HG03039 (cell line): ENCODE results near the gene AQP1.

Experiments
- ATAC-seq: cut with Tn5 transposase; IDR thresholded peaks from one replicate; pipeline ENCODE4 v1.9.1; 2021; ENCODE audit warnings: mild to moderate bottlenecking, moderate library complexity; ENCODE audit not compliant: unreplicated experiment

AQP1 gene

DNA sequence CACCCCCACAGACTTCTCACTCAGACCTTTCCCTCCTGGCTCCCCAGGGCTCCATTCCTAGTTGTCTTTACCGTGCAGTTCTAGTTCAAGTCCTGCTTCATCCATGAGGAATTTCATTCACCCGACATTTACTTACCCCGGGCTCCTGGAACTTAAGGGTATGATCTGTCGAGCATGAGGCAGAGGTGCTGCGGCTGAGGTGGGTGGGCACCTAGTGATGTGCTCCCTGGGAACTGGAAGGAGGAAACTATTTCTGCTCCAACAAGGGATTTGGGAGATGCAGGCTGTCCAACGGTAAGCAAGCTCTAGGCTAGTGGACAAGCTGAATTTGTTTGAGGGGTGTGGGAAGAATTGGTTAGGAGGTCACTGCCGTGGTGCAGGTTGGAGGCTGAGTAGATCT is 30.2 kb upstream of the AQP1 start:
- no peak for ATAC-seq

DNA sequence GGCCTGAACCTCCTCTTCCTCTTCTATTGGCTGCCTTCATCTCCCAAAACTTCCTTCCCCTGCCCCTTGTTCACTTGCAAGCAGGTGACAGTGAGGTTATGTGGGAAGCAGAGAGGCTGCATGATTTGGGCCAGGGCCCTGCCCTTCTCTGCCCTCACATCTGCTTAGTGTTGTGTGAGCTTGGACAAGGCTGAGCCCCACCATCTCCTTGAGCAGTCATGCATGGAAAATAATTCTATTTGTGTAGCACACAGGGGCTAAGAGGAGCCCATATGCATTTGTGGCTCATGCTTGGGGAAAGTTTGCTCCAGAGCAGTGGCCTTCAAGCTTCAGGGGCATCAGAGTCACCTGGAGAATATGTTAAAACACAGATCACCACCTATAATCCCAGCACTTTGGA is 26.8 kb upstream of the AQP1 start:
- ATAC-seq: no peak

DNA sequence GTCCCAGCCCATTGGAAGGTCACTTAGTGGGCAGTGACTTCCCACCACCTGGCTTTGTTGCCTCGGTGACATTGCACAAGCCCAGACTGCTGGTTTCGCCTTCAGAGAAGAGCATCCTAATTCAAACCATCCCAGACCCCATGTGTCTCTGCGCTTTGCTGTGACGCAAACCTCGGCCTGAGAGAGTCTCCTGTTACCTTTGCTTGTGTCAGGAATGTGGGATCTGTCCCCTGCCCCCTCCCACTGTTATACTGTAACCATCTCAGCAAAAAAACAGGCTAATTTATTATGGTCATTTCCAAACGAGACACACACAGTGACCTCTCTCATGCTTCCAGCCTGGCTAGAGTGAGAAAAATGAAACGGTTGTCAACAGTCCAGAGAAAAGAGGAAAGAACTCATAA is 25.0 kb upstream of the AQP1 start:
- no peak for ATAC-seq

DNA sequence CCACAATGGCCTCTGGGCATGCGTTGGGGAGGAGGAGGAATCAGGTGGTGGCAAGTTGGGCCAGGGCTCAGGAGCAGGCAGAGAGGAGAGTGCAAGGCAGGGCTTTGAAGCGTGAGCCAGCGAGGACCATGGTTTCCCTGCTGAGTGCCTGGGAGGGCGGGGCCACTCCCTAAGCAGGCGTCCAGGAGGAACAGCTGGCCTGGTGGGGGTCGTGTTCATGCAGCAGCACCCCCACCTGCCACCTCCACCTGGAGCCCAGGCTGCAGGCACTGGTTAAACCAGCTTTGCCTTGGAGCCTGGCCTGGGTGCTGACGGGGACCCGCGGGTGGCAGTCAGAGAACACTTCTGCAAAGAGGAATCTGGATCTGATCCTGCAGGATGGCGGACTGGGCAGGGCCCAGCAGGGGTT is 24.2 kb upstream of the AQP1 start:
- no peak for ATAC-seq

DNA sequence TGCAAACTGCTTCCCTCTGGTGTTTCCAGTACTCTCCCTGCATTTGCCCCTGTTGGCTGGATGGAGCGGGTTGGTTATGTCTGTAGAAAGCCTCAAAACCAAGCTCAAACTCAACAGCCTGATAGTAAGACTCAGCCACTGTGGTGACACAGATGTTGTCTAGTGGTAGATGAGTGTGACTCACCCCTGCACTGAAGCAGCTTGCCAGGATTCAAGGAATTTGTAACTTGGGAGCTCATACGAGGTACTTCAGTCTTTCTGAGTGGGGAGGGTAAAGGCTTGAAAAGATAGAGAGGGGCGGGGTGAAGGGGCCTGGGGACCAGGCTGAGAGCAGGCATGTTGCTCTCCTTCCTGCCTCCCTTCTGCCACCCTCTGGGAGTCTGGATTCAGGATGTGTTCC is 22.9 kb upstream of the AQP1 start:
- ATAC-seq: no peak

DNA sequence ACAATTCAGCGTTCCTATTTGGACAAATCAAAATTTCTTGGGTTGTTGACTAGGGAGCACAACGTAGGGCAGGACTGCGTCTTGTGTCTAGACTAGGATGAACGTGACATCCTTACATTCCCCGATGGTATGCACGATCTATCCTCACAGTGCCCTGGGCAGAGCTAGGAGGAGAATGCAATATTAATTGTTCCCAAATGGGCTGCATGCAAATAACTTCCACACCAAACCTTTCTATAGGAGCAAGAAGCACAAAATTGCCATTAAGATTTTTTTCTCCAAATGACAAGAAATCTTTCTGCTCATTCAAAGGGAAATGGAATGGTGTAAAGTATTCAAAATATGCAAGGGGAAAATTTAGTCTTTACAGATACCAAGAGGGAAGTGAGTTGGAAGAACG is 21.4 kb upstream of the AQP1 start:
- no peak for ATAC-seq

DNA sequence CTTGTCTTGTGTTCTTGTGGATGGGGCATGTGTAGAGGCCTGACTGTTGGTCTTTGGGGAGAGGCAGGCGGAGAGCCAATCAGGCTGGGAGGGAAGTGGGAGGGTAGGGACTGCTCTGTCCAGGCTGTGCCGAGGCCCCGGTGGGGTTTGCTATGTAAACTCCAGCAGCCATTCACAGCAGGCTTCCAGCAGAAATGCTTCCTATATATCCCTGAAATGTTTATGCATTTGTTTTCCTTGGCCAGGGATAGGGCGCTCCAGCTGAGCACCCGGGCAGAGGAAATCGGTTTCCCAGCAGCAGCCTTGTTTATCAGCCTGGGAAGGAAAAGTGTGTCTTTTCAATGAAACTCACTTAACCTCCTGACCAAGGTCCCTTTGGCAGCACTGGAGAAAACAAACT is 18.3 kb upstream of the AQP1 start:
- no peak for ATAC-seq

DNA sequence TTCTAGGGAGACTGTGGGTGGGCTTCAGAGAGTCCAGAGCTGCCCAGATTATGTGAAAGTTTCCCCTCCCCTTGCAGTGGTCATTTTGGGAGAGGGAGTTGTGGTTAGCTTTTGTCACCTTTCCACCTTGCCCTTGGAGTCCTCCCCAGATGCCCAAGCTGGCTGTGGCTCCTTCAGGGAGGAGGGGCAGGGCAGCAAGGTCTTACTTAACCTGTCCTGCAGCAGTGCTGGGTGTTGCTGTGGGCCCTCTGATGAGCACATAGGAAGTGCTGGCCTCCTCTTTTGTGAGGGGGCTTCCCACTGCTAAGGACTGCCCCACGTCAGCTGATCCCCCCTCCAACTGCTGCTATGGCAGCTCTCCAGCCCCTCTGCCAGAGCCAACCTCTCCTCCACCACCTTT is 17.6 kb upstream of the AQP1 start:
- no peak for ATAC-seq

DNA sequence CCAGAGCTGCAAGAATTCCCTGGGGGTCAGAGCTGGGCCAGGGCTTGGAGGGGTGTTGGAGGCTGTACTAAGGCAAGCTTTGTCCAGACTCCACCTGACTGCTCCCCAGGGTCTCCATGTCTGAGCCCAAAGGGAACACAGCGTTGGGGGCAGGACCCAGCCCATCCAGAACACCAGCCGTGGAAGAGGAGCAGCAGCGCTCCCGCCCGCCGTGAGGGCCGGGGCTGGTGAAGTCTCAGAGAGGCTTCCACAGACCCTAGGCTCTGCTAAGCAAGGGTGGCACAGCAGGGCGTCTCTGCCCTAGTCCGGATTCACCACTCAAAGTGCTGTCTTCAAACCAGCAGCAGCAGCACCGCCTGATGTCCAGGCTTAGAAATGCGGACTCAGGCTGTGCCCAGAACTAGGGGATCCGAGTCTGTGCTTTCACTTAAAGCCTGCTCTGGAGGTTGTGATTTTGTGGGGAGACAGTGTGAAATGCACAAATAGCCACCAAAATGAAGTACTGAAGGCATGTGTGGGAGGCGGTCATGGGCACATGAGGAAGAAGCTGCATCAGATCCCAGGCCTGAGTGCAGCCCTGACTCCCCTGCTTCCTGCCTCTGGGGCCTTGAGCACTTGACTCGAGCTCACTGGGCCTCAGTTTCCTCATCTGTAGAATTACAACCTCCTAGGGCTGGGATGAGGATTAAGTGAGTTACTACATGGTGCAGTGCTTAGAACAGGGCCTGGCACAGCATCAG is 16.6 kb upstream of the AQP1 start:
- ATAC-seq: no peak

DNA sequence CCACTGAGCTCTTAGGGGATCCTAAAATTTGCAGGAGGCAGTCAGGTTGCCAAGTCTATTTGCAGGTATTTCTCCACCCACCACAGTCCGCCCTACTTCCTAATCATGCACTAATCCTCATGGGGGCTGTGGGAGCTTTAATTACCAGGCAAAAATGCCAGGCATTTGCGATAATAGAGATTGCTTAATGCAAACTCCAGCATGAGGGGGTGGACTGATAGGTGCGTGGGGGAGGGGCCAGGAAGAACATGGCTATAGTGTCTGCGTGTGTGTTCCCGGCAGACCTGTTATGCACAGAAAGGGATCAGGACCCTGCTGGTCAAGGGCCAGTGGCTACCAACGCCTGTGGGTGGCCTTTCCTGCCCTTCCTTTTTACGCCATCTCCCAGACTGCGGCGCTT is 15.6 kb upstream of the AQP1 start:
- ATAC-seq: no peak

DNA sequence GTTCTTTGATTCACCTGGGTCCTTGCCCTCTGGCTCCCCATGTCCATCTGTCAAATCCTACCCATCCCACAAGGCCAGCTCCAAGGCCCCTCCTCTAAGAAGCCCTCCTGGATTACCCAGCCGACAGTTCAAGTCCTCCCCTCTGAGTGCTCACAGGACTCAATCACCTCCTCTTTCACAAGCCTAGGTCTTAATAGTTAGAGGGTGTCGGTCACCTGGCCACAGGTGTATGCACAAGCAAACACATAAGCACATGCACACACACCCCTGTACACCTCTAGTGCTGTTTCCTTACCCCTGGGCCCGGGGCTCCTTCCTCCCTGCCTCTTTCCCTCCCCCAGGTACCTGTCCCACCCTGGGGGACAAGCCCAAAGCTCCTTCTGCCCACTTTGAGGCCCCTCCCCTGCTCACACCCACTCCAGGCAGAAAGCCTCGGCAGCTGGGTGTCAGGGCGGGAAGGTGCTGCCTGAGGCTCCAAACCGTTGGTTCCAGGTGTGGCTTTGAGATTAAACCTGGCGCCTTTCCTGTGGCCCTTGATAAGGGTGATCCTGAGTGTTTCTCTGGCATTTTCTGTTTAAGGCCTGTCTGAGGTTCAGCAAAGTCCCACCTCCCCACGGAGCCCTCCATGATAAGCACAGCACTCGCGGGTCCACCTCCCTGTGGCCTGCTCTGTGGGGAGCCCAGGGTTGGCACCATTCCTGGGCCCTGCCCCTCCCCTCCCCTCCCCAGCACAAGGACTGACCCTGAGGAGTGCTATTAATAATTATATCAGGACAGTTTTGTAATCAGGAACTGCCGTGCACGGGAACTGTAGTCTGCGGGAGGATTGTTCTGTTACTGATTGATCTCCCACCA is 14.6 kb upstream of the AQP1 start:
- no peak for ATAC-seq

DNA sequence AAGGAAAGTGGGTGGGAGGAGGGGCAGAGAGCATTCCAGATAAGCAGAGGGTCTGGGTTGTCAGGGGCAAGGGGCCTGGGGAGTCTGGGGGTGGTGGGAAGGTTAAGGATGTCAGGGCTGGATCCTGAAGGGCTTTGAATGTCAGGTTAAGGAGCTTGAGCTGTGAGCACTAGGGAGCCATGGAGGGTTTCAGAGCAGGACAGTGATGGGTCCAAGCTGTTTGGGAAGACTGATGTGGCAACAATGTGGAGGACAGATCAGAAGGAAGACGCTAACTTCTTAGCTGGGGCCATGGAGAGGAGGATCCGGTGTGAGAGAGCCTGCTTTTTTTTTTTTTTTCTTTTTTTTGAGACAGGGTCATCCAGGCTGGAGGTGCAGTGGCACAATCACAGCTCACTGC is 13.9 kb upstream of the AQP1 start:
- ATAC-seq: no peak

DNA sequence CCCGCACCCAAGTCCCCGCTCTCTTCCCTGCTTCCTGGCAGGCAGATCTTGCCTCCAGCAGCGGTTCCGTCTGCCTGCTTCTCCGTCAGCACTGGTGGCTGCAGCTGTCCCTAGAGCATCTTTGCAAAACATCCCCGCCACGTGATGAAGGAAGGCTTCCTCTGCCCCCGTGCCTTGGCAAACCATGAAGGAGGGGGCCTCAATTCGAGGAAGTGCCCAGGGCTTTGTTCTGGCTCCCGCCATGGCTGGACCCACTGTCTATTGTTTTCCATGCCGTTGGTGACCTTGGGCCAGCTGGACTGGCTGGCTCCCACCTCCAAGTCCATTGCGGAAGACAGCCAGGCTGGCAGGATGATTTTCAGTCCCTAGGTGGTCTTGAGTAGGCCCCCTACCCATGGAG is 13.2 kb upstream of the AQP1 start:
- no peak for ATAC-seq

DNA sequence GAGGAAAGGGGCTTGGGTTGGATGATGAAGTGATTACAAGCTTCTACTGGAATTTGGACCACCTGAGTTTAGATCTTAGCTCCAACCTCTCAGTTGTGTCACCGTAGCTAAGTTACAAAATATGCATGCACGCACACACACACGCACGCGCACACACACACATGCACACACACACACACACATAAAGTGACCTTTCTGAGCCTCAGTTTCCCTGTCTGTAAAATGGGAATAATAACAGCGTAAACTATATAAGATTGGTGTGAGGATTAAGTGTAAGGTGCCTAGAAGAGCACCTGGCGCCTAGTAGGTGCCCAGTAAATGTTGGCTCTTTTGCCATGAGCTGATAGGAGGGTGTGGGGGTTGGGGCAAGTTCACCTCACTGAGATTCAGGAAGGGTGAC is 12.6 kb upstream of the AQP1 start:
- ATAC-seq: no peak

DNA sequence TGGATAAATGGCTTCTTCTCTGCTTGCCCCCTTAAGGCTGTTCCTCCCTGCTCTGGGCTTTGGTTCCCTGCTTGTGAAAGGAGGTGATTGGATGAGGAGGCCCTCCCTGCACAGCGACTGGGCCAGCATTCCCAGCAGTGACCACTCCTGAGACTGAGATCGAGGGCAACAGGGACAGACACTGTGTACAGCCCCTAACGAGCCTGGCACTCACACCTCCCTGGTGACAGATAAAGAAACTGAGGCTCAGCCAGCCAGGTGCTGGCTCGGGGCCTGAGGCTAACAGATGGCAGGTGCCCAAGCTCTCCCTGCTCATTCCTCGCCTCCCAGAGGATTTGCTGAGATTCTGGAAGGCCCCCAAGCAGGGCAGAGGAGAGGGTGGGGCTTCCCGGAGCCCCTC is 12.0 kb upstream of the AQP1 start:
- ATAC-seq: no peak

DNA sequence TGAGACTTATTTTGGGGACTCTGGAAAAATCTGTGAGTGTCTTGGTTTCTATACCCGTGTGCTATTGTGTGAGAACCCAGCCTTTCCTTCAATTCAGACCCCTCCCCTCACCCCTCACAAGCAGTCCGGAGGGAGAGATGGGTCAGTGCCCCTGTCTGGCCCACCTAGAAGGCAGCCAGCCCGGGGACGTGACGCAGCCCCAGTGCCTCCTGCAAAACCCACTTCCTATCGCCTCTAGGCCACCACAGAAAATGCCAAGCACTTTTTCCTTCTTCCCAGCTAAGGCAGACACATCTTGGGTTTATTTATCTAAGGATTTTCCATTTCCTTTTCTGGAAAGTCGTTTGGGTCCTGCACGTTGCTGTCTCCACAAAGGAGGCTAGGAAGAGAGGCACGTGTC is 11.6 kb upstream of the AQP1 start:
- ATAC-seq: no peak

DNA sequence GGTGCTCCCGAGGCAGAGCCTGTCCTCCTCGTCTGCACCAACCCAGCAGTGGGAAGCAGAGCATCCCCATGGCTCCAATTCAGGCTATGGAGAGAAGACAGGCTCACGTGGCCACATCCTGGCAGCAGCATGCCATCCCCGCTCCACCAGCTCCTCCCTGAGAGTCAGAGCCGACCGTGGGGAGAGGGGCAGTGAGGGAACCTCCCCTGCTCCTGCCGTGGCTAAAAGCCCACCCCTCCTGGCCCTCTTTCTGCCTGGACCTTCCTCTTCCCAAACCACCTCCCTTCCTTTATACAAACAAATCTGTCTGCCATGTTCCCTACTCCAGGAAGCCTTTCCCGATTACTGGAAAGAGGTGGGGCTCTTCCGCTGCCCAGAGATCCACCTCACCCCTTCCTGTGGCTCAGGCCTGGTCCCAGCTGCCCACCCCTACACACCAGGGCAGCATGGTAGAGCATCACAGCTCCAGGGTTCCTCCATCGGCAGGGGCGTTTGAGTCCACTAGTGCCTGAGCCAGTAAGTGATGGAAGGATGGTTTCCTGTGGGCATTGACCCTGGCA is 10.8 kb upstream of the AQP1 start:
- ATAC-seq: no peak

DNA sequence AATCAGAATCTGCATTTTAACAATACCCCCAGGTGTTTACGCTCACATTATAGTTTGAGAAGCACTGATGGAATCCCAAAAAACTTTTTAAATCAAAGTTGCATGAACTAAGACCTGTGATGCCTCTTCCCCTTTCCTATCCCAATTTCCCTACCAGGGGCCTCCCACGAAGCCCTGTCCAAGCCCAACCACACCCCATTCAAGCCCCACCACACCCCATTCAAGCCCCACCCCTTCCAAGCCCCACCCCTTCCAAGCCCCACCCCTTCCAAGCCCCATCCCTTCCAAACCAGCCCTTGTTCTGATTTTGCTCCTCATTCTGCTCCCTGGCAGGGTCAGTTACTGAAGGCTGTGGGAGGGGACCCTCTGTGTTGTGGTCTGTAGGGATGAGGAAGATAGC is 9.8 kb upstream of the AQP1 start:
- ATAC-seq: no peak

DNA sequence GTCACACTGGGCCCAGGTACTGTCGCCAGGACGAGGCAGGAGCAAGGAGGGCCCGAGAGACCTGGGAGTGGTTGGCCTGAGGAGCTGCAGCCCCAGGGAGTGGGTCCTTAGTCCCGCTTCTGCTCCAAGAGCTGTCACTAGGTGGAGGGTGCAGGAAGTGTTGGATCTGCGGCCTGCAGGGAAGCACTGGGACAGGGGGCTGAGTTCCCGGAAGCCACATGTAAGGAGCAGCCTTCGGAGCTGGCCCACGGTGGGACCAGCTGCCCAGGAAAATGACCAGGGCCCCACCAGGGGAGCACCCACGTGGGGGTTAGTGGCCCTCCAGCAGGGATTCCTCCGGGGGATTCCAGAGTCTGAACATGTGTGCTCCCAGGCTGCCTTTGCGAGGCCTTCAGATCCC is 9.2 kb upstream of the AQP1 start:
- ATAC-seq: no peak

DNA sequence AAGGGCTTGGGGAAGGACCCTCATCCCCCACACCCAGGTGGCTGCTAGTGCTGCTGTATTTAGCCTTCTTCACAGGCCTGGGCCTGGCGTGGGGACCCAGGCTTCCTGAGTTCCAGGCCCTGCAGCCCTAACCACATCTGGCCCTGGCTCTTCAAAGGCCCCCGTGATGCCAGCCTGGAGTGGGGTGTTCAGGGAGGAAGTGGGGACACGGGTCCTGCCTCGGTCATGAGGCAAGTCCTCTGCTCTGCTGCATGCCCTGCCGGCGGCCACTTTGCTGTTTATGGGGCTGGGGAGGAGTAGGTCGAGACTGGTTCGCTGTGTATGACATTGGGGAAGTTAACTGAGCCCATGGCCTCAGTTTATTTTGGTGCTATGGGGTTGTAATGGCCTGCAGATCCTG is 8.5 kb upstream of the AQP1 start:
- ATAC-seq: no peak

DNA sequence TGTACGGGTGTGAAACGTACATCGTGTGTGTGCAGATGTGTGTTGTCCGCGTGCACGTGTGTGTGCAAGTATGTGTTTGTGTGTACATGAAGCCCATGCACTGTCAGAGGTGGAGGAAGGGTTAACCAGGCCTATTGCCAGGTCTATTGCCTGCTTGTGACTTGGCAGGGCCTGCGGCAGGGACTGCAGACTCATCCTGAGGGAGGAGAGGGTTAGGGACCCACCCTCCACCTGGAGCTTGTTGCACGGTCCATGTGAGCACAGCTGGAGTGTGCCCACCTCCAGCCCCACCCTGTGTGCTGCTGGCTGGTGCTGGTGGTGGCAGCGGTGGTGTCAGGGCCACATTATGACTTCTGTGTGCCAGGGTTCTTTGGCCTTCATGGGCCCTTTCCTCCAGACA is 7.1 kb upstream of the AQP1 start:
- no peak for ATAC-seq
